Endothelial cell of umbilical vein (primary cell): Measurements from ENCODE around the gene PPP2R5A. TPM values are rescaled to one million over a fixed set of nuclear protein-coding genes. Genes with fewer than 3 reads are reported as not detected.

ENCODE experiments used
- BruUV-seq: library from RNA; stranded (reverse); fragments of 400-500 nt; replicated peaks from 2 replicates; lab custom pipeline; 2021; lab: Mats Ljungman, UMichigan
- CTCF ChIA-PET: fragments of 300-600, 350-600 bp; sonication (Branson Sonifier 250); formaldehyde crosslinking; loops from one replicate; lab custom pipeline; 2021; ENCODE audit warnings: antibody characterized with exemption, inconsistent platforms; lab: Charles Lee
- POLR2A ChIA-PET: fragments of 300-600, 350-600 bp; sonication (Branson Sonifier 250); formaldehyde crosslinking; loops from one replicate; lab custom pipeline; 2021; ENCODE audit warnings: antibody characterized with exemption, inconsistent platforms; lab: Charles Lee
- DNase-seq: peaks from one replicate; pipeline ENCODE4 v3.0.0-alpha.2; 2011; ENCODE audit warnings: low read depth, low spot score
- FAIRE-seq: peaks from 2 replicates; lab custom pipeline; 2011; peaks lifted over from hg19 to GRCh38; lab: Jason Lieb, UNC
- H2AFZ ChIP-seq: 2 replicates; pipeline ENCODE4 v1.6.0; 2012; ENCODE audit warnings: low read depth, low read length, control low read depth, inconsistent platforms
- H3K27ac ChIP-seq: 2 replicates; pipeline ENCODE4 v1.5.1; 2011; ENCODE audit warnings: low read depth, mild to moderate bottlenecking, control low read depth, low read length, moderate library complexity; ENCODE audit not compliant: insufficient read depth
- H3K27me3 ChIP-seq, 2 experiments: 2 replicates each; pipeline versions ENCODE4 v1.6.0 to v1.6.1; 2011; ENCODE audit warnings: low read length in 2 of 2, mixed read lengths in 1 of 2; ENCODE audit not compliant: control insufficient read depth in 2 of 2, insufficient read depth in 2 of 2
- H3K36me3 ChIP-seq, 2 experiments: 2 replicates in 1 of 2; 3 replicates in 1 of 2; pipeline ENCODE4 v1.5.1; 2011; ENCODE audit warnings: low read length in 2 of 2, mild to moderate bottlenecking in 1 of 2, moderate library complexity in 1 of 2; ENCODE audit not compliant: control insufficient read depth in 2 of 2, insufficient read depth in 2 of 2; ENCODE audit errors: extremely low read depth in 1 of 2
- H3K4me1 ChIP-seq: 3 replicates; pipeline ENCODE4 v1.5.1; 2011; ENCODE audit warnings: mild to moderate bottlenecking, low read length; ENCODE audit not compliant: control insufficient read depth, insufficient read depth; ENCODE audit errors: extremely low read depth
- H3K4me2 ChIP-seq: 2 replicates; pipeline ENCODE4 v1.6.1; 2011; ENCODE audit warnings: low read length, control low read depth, mixed read lengths; ENCODE audit not compliant: insufficient read depth
- H3K4me3 ChIP-seq, 3 experiments: fragments of 200-600 bp in 1 of 3; sonication (generic), shearing (Covaris generic) in 1 of 3; replicated peaks in 1 of 3; 2 replicates each; pipeline ENCODE4 v1.5.1; 2011 to 2016; ENCODE audit warnings: control low read depth in 3 of 3, low read length in 3 of 3, mild to moderate bottlenecking in 2 of 3, inconsistent platforms in 1 of 3, low read depth in 1 of 3, moderate library complexity in 1 of 3; ENCODE audit not compliant: insufficient read depth in 1 of 3
- H3K79me2 ChIP-seq: 2 replicates; pipeline ENCODE4 v1.6.0; 2012; ENCODE audit warnings: low read length, inconsistent platforms; ENCODE audit not compliant: control insufficient read depth, insufficient read depth
- H3K9ac ChIP-seq: replicated peaks from 2 replicates; pipeline ENCODE3; 2011; ENCODE audit warnings: low read length, control low read depth; ENCODE audit not compliant: insufficient read depth; ENCODE audit errors: extremely low read depth
- H3K9me1 ChIP-seq: replicated peaks from 3 replicates; pipeline ENCODE4 v1.6.0; 2011; ENCODE audit warnings: mild to moderate bottlenecking, low read length; ENCODE audit not compliant: control insufficient read depth, insufficient read depth; ENCODE audit errors: extremely low read depth
- H3K9me3 ChIP-seq: replicated peaks from 2 replicates; pipeline ENCODE4 v1.5.1; 2012; ENCODE audit warnings: low read length, inconsistent platforms; ENCODE audit not compliant: control insufficient read depth, insufficient read depth
- H4K20me1 ChIP-seq: replicated peaks from 2 replicates; pipeline ENCODE3; 2011; ENCODE audit warnings: mild to moderate bottlenecking, low read length; ENCODE audit not compliant: control insufficient read depth, insufficient read depth; ENCODE audit errors: extremely low read depth
- CTCF ChIP-seq, 2 donors: IDR thresholded peaks; 1 replicate in 1 of 2; 2 replicates in 1 of 2; pipeline ENCODE4 v1.5.1; 2011; ENCODE audit warnings: low read length in 2 of 2, mild to moderate bottlenecking in 2 of 2, moderate library complexity in 2 of 2, control low read depth in 1 of 2, inconsistent platforms in 1 of 2, low read depth in 1 of 2; ENCODE audit not compliant: insufficient read depth in 1 of 2; ENCODE audit errors: extremely low read depth in 1 of 2
- EZH2 ChIP-seq: IDR thresholded peaks from 2 replicates; pipeline ENCODE4 v1.6.1; 2012; ENCODE audit warnings: borderline replicate concordance, low read depth, mild to moderate bottlenecking, moderate library complexity, low read length, inconsistent platforms; ENCODE audit not compliant: severe bottlenecking
- FOS ChIP-seq: IDR thresholded peaks from 2 replicates; pipeline ENCODE4 v1.6.1; 2011; ENCODE audit warnings: mild to moderate bottlenecking, low read length, moderate library complexity, borderline replicate concordance; ENCODE audit not compliant: insufficient read depth
- GATA2 ChIP-seq: IDR thresholded peaks from 2 replicates; pipeline ENCODE4 v1.7.0; 2011; ENCODE audit warnings: low read depth, mild to moderate bottlenecking, moderate library complexity, mixed read lengths, low read length; ENCODE audit not compliant: insufficient read length, insufficient read depth
- JUN ChIP-seq: IDR thresholded peaks from 2 replicates; pipeline ENCODE4 v1.6.1; 2011; ENCODE audit warnings: borderline replicate concordance, low read depth; ENCODE audit not compliant: insufficient read length, insufficient read depth
- MAX ChIP-seq: IDR thresholded peaks from 2 replicates; pipeline ENCODE4 v1.6.1; 2011; ENCODE audit not compliant: insufficient read depth, insufficient read length
- MYC ChIP-seq: IDR thresholded peaks from one replicate; pipeline ENCODE4 v1.6.1; 2011; ENCODE audit warnings: mild to moderate bottlenecking, low read depth, low read length
- POLR2A ChIP-seq: IDR thresholded peaks from 2 replicates; pipeline ENCODE4 v1.6.1; 2012; ENCODE audit warnings: low read depth, mild to moderate bottlenecking, control low read depth, low read length
- POLR2AphosphoS5 ChIP-seq: IDR thresholded peaks from 2 replicates; pipeline ENCODE4 v1.6.1; 2012; ENCODE audit warnings: low read depth, mild to moderate bottlenecking, control low read depth, low read length, moderate library complexity; ENCODE audit not compliant: insufficient read depth
- dilution Hi-C: fragments of 300-500 bp; cut with MboI; formaldehyde crosslinking; loops from one replicate; pipeline ENCODE4 v1.15.0; 2019; ENCODE audit warnings: low sequenced_read_pairs; ENCODE audit not compliant: extremely low pct_ligation_motif_present
- intact Hi-C: fragments of 100-400 bp; cut with micrococcal nuclease; formaldehyde crosslinking; loops from one replicate; pipeline ENCODE4 v1.10.0; 2022
- polyA plus RNA-seq, 4 experiments: library from polyadenylated mRNA; depleted of rRNA in 3 of 4; stranded (reverse) in 3 of 4; unstranded in 1 of 4; fragments of >200 nt; gene quantifications; 2 replicates each; pipeline versions ENCODE4 v1.2.1 to v1.2.3, GENCODE V29; 2011 to 2012; ENCODE audit warnings: missing spikeins in 1 of 4
- total RNA-seq: library from RNA; stranded (reverse); gene quantifications from 2 replicates; pipeline ENCODE4 v1.2.3, GENCODE V29; 2021

Gene PPP2R5A
- total and polyA plus RNA-seq, 2 donors (not counting 3 experiments of a cell fraction or from before 2014, with no cell fraction given): 11.9 to 34.5 TPM

- no peaks in the 10 kb centered on the region for H3K9me1 ChIP-seq
- H2AFZ ChIP-seq: no peak overlapping the region
- POLR2A ChIA-PET: no interaction called here
- H3K79me2 ChIP-seq: no peaks in the 10 kb centered on the region
- H3K4me1 ChIP-seq: no peaks in the 10 kb centered on the region
- DNase-seq (no peak), FAIRE-seq (no peak)
- dilution Hi-C loops: no loop called here
- no peaks in the 10 kb centered on the region for H3K9me3 ChIP-seq
- BruUV-seq: no TSS peak
- H4K20me1 ChIP-seq: no peaks in the 10 kb centered on the region
- H3K27ac ChIP-seq: no peak overlapping the region
- CTCF ChIA-PET: interaction anchor here (1.0 to 6.6 kb wide), 9 partner anchors 11 to 686 kb away, joined by 3 to 148 read pairs (median 24); partner anchors contain the start of genes DTL and INTS7
- no peak overlapping the region for H3K4me3 ChIP-seq
- intact Hi-C loops: loop anchor here (5.0 kb wide), 1 partner anchor 685 kb away; no protein-coding TSS in a partner anchor
- no peak overlapping the region for H3K4me2 ChIP-seq
- H3K9ac ChIP-seq: no peak overlapping the region
- peaks cover 0 to 12% of the 10 kb centered on the region in 2 experiments for H3K36me3 ChIP-seq
- TF ChIP-seq MAX: no peak
- TF ChIP-seq JUN: no peak
- no peak for TF ChIP-seq POLR2A
- TF ChIP-seq CTCF (IDR thresholded peaks at IDR 0.05; ENCODE audit: extremely low read depth in 1 of 2, insufficient read depth in 1 of 2, low read depth in 1 of 2, low read length in 2 of 2): no peak
- TF ChIP-seq FOS: no peak
- TF ChIP-seq EZH2: no peak
- TF ChIP-seq MYC: no peak
- no peak for TF ChIP-seq POLR2AphosphoS5
- TF ChIP-seq GATA2: no peak
- H3K27me3 ChIP-seq: no peaks in the 10 kb centered on the region
Measured at GRCh38 chr1:212366901-212367300, 81.7 kb downstream of the PPP2R5A start.
